ENCODE results near the gene PRRT2. TPM values are rescaled to one million over a fixed set of nuclear protein-coding genes. Genes with fewer than 3 reads are reported as not detected.

The PRRT2 gene
- total RNA-seq, 1 donor, result 1.4 TPM

DNA sequence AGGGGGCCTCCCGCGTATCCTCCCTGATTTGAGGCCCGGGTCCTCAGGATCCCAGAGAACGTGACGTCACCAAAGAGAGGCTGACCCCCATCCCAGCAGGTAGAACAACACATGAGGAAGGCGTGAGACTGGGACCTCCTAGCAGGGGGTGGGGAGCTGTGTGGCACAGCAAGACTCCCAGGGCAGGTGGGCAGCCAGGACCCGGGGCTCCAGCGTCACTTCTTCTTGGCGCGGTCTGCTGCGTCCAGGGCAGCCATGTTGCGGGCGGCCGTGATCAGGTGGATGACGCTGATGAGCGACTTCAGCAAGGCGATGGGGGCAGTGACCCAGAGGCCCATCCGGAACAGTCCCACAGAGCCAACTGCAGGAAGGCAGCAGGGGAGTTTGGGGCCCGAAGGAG is 47.0 kb downstream of the PRRT2 start:
- TF ChIP-seq, protein P1, sequence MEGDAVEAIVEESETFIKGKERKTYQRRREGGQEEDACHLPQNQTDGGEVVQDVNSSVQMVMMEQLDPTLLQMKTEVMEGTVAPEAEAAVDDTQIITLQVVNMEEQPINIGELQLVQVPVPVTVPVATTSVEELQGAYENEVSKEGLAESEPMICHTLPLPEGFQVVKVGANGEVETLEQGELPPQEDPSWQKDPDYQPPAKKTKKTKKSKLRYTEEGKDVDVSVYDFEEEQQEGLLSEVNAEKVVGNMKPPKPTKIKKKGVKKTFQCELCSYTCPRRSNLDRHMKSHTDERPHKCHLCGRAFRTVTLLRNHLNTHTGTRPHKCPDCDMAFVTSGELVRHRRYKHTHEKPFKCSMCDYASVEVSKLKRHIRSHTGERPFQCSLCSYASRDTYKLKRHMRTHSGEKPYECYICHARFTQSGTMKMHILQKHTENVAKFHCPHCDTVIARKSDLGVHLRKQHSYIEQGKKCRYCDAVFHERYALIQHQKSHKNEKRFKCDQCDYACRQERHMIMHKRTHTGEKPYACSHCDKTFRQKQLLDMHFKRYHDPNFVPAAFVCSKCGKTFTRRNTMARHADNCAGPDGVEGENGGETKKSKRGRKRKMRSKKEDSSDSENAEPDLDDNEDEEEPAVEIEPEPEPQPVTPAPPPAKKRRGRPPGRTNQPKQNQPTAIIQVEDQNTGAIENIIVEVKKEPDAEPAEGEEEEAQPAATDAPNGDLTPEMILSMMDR (IDR thresholded peaks at IDR 0.05; ENCODE audit: extremely low read depth, low read depth, low read length), result no peak
- Histone ChIP-seq H3K4me3 (ENCODE audit: insufficient read depth, low read length) (no peak overlapping the region), H2AFZ (ENCODE audit: low read length) (no peak overlapping the region), H3K4me1 (ENCODE audit: insufficient read depth, low read length) (peaks cover 31% of the 10 kb centered on the region), H3K9me3 (ENCODE audit: low read depth, low read length) (no peaks in the 10 kb centered on the region), H3K4me2 (ENCODE audit: insufficient read depth, low read length) (no peak overlapping the region), H3K27ac (ENCODE audit: low read depth, low read length) (no peak overlapping the region), H3K79me2 (ENCODE audit: insufficient read depth, low read length) (peaks cover 21% of the 10 kb centered on the region), H3K36me3 (ENCODE audit: insufficient read depth, low read length) (peaks cover 18% of the 10 kb centered on the region), H3K27me3 (ENCODE audit: insufficient read depth, low read length) (no peaks in the 10 kb centered on the region), H4K20me1 (ENCODE audit: insufficient read depth, low read length) (peaks cover 6% of the 10 kb centered on the region)
- peak; percentile 8 for DNase-seq (ENCODE audit: insufficient read length, low spot score, missing footprints)

GRCh38 chr16:29860218-29860617 is 48.2 kb downstream of the PRRT2 start:
- TF ChIP-seq, protein P1 (IDR thresholded peaks at IDR 0.05; ENCODE audit: extremely low read depth, low read depth, low read length), result no peak
- Histone ChIP-seq H2AFZ (ENCODE audit: low read length) (no peak overlapping the region), H3K4me3 (ENCODE audit: insufficient read depth, low read length) (no peak overlapping the region), H3K79me2 (ENCODE audit: insufficient read depth, low read length) (peaks cover 21% of the 10 kb centered on the region), H4K20me1 (ENCODE audit: insufficient read depth, low read length) (peaks cover 6% of the 10 kb centered on the region), H3K4me2 (ENCODE audit: insufficient read depth, low read length) (no peak overlapping the region), H3K9me3 (ENCODE audit: low read depth, low read length) (no peaks in the 10 kb centered on the region), H3K27me3 (ENCODE audit: insufficient read depth, low read length) (no peaks in the 10 kb centered on the region), H3K27ac (ENCODE audit: low read depth, low read length) (no peak overlapping the region), H3K4me1 (ENCODE audit: insufficient read depth, low read length) (peaks cover 31% of the 10 kb centered on the region), H3K36me3 (ENCODE audit: insufficient read depth, low read length) (peaks cover 18% of the 10 kb centered on the region)
- DNase-seq (ENCODE audit: insufficient read length, low spot score, missing footprints), result peak; percentile 62

DNA sequence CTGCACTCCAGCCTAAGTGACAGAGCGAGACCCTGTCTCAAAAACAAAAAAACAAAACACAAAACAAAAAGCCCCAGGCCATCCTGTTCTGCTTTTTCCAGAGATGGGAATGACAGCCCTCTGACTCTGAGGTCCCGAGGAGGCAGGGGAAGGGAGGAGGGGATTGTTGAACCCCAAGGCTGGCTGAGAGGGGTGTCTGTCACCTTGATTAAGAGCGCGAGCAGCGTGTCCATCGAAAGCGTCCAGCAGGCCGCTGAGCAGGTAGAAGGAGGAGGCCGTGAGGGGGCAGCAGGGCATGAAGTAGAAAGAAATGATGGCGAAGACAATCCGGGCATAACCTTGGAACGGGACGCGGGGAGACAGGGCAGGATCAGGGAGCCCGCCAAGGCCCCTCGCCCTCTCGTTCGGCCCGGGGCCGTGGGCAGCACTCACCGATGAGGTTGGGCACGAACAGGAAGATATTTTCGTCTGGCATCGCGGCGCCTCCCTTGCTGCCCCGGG is 50.4 kb downstream of the PRRT2 start:
- Histone ChIP-seq H2AFZ (ENCODE audit: low read length) (peak overlapping the region; percentile 97), H4K20me1 (ENCODE audit: insufficient read depth, low read length) (peaks cover 6% of the 10 kb centered on the region), H3K4me2 (ENCODE audit: insufficient read depth, low read length) (peak overlapping the region; percentile 83), H3K4me3 (ENCODE audit: insufficient read depth, low read length) (peak overlapping the region; percentile 93), H3K36me3 (ENCODE audit: insufficient read depth, low read length) (peaks cover 18% of the 10 kb centered on the region), H3K9me3 (ENCODE audit: low read depth, low read length) (no peaks in the 10 kb centered on the region), H3K4me1 (ENCODE audit: insufficient read depth, low read length) (peaks cover 21% of the 10 kb centered on the region), H3K79me2 (ENCODE audit: insufficient read depth, low read length) (peaks cover 21% of the 10 kb centered on the region), H3K27ac (ENCODE audit: low read depth, low read length) (peak overlapping the region; percentile 96), H3K27me3 (ENCODE audit: insufficient read depth, low read length) (no peaks in the 10 kb centered on the region)
- TF ChIP-seq, protein P1 (IDR thresholded peaks at IDR 0.05; ENCODE audit: extremely low read depth, low read depth, low read length), result no peak
- DNase-seq (ENCODE audit: insufficient read length, low spot score, missing footprints), result peak; percentile 42

GRCh38 chr16:29862884-29863668 is 51.1 kb downstream of the PRRT2 start, which contains the start of gene CDIPT:
TSS of gene CDIPT (minus strand) at chr16:29863226. CDS start at chr16:29862857, 369 bp downstream.
- H3K9me3 ChIP-seq (ENCODE audit: low read depth, low read length), result no peaks in the 10 kb centered on the region
- peaks cover 16% of the 10 kb centered on the region for H3K4me1 ChIP-seq (ENCODE audit: insufficient read depth, low read length)
- no peaks in the 10 kb centered on the region for H3K27me3 ChIP-seq (ENCODE audit: insufficient read depth, low read length)
- peaks cover 21% of the 10 kb centered on the region for H3K79me2 ChIP-seq (ENCODE audit: insufficient read depth, low read length)
- peak within 1 kb of the TSS; percentile 97 for H2AFZ ChIP-seq (ENCODE audit: low read length)
- peak within 1 kb of the TSS; percentile 96 for H3K27ac ChIP-seq (ENCODE audit: low read depth, low read length)
- peak within 1 kb of the TSS; percentile 83 for H3K4me2 ChIP-seq (ENCODE audit: insufficient read depth, low read length)
- DNase-seq (ENCODE audit: insufficient read length, low spot score, missing footprints), result peak; percentile 97
- H3K4me3 ChIP-seq (ENCODE audit: insufficient read depth, low read length), result peak within 1 kb of the TSS; percentile 93
- TF ChIP-seq, protein P1 (IDR thresholded peaks at IDR 0.05; ENCODE audit: extremely low read depth, low read depth, low read length), result peak; percentile 68
- H3K36me3 ChIP-seq (ENCODE audit: insufficient read depth, low read length), result peaks cover 18% of the 10 kb centered on the region
- H4K20me1 ChIP-seq (ENCODE audit: insufficient read depth, low read length), result peaks cover 6% of the 10 kb centered on the region
